NOMO-1 treated with DMSO at 0.1 percent for 48 hours (cell line): ENCODE data around the gene CKAP2L.
"Not testable (repeated sequence)": the region's sequence is repeated elsewhere in the genome, so short reads cannot be mapped to it uniquely, and the experiment has no call there.

Experiments
- DNase-seq: peaks from one replicate; lab custom pipeline; 2025; ENCODE audit not compliant: unreplicated experiment; lab: John Stamatoyannopoulos, UW

CKAP2L gene

GRCh38 chr2:112728029-112728362 is 36.4 kb downstream of the CKAP2L start:
- no peak for DNase-seq

DNA sequence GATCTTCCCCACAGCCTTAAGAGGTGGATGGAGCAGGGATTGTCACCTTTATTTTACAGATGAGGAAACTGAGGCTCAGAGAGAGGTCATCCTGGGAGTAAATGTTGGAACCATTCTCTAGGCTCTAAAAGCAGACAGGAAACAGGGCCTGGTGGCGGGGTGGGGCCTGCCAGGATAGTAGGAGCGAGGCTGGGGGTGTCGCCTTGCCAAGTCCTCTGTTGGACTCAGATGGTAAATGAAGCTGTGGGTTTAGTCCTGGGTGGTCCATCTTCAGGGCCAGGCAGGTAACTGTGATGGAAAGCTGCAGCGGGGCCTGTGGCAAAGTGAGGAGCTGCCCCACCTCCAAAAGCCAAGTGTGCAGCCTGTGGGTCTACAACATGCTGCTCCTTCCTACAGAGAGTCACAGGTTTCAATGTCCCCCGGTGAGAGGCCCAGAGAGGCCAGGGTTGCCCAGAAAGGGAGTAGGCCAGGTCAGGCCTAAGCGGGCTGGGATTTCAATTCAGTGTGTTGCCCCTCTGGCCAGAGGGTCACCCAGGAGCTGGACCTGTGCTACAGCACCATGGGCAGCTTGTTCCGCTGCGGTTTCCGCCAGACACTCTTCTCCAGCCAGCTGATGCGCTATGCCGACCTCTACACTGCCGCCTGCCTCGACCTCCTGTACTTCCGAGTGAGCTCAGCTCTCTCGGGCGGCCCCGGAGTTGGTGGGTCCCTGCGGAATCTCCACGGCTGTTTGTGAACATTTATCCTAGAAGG is 37.0 kb downstream of the CKAP2L start:
- no peak for DNase-seq

- peak; percentile 92 for DNase-seq
Measured at GRCh38 chr2:112726487-112727190, 37.8 kb downstream of the CKAP2L start.

GRCh38 chr2:112725545-112726457 is 38.6 kb downstream of the CKAP2L start:
- no peak for DNase-seq

DNA sequence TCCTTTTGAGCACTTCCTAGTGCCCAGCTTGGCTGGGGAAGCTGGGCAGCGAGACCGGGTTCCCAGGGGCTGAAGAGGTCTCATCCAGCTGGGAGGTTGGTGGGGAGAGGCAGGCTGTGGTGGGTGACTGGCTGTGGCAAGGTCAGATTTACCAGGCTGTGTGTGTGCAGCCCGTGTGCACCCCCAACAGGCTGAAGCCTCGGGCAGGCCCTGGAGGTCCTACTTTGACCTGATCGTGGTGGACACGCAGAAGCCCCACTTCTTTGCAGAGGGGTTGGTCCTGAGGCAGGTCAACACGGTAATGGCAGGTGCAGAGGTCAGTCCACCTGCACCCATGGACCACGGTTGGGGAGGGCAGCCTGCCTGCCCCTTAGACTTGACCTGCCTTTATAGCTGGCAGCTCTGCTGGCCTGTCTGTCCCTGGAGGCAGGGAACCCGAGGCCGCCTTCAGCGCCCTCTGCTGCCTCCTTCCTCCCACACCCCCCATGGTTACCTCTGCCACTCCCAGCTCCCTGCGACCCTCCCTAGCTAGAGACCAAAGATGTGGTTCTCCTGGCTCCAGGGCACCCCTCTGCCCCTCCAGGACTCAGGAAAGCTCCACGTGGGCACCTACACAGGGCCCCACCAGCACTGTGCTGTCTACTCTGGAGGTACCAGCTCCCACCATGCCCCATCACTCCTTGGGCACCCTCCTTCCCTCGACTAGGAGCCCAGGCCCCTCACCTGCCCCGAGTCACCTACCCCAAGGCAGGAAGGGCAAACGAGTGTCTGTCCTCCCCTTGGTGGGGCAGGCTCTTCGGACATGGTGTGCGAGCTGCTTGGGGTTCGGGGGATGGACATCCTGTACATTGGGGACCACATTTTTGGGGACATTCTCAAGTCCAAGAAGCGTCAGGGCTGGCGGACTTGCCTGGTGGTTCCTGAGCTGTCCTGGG is 39.6 kb downstream of the CKAP2L start:
- DNase-seq: peak; percentile 23

DNA sequence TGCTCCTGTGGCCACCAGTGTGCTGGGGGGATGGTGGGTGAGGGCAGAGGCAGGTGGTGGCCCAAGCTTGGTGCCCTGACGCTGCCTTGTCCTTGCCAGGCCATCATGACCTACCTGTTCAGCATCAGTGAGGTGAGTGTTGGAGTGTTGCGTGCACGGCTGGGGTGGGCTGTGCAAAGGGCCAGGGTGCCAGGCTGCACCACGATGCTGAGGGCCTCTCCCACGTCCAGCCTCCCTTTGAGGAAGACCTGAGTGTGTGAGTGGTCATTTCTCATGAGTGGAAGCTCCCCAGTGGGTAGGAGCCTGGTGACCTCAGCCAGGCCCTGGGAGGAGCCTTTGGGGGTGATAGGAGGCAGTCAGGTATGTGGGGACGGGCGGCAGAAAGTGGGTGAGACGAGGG is 40.4 kb downstream of the CKAP2L start:
- no peak for DNase-seq

DNA sequence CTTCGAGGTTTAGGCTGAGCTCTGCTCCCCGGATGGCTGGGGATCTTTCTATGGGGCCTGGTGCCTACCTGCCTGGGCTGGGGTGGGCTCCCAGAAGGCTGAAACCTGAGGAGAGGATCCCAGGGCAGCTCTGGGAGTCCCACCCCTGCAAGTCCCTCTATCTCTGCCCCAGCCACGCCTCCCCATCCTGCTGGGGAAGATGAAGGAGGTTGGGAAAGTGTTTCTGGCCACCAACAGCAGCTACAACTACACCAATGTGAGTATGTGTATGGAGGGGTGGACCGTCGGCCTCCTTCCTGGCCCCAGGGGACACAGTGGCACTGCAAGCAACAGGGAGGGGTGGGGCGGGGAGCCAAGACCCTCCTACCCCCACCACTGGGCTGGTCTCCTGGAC is 40.9 kb downstream of the CKAP2L start:
- no peak for DNase-seq

DNA sequence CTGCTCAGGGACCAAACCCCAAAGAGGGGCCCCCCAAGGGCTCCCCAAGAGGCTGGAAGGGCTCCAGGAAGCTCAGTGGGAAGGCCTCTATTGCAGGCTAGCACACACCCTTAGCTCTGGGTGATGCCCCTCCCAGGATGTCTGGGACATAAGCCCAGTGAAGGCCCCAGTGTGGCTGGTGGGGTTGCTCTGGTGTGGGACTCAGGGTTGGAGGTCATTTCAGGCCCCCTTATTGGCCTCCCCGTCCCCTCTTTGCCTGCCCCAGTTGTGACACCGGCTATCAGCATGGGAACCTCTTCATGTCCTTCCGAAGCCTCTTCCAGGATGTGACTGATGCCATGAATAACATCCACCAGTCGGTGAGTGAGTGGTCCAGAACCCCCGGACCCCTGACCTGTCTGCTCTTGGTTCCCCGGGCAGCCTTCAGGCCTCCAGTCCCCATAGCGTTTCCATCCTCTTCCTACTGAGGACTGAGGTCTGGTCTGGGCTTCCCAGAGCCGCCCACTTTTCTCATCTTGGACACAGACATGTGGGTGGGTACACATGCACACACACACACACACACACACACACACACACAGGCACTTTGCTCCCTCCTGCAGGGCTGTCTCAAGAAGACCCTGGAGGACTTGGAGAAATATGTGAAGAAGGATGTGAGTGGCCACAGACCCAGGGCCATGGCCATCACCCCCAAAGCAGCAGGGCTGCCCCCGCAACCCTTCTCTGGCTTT is 41.4 kb downstream of the CKAP2L start:
- DNase-seq: no peak

DNA sequence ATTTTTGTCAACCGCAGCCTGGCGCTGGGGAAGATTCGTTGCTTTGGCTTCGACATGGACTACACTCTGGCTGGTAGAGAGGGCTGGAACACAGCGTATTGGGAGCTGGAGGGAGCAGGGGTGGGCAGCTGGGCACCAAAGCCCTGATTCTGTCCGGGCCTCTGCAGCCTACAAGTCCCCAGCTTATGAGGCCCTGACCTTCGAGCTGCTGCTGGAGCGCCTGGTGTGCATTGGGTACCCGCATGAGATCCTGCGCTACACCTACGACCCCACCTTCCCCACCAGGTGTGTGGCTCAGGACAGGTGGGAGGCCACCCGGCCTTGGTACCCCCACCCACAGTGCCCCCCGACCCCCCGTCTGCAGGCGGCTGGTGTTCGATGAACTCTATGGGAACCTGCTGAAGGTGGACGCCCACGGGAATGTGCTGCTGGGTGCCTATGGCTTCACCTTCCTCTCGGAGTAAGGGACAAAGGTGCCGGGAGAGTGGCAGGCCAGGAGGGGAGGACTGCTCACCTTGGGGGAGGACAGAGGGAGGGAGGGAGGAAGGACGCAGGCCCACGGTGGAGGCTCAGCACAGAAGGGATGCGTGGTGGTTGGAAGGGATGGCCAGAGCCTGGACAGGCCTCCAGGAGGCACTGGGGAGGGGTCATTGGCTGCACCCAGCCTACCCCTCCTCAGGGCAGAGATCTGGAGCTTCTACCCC is 42.4 kb downstream of the CKAP2L start:
- DNase-seq: no peak

- no peak for DNase-seq
Measured at GRCh38 chr2:112720785-112721184, 43.6 kb downstream of the CKAP2L start, which contains the start of gene NT5DC4. TSS of gene NT5DC4 (plus strand) at chr2:112721020. CDS start at chr2:112721080, 60 bp downstream.

- no peak for DNase-seq
Measured at GRCh38 chr2:112718863-112719370, 45.5 kb downstream of the CKAP2L start.

DNA sequence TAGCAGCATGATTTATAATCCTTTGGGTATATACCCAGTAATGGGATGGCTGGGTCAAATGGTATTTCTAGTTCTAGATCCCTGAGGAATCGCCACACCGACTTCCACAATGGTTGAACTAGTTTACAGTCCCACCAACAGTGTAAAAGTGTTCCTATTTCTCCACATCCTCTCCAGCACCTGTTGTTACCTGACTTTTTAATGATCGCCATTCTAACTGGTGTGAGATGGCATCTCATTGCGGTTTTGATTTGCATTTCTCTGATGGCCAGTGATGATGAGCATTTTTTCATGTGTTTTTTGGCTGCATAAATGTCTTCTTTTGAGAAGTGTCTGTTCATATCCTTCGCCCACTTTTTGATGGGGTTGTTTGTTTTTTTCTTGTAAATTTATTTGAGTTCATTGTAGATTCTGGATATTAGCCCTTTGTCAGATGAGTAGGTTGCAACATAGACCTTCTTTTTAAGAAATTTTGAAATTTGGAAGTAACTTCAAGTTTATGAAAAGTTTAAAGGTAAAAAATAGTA is 47.5 kb downstream of the CKAP2L start:
- not testable (repeated sequence) for DNase-seq

GRCh38 chr2:112716094-112716493 is 48.3 kb downstream of the CKAP2L start:
- DNase-seq: not testable (repeated sequence)

DNA sequence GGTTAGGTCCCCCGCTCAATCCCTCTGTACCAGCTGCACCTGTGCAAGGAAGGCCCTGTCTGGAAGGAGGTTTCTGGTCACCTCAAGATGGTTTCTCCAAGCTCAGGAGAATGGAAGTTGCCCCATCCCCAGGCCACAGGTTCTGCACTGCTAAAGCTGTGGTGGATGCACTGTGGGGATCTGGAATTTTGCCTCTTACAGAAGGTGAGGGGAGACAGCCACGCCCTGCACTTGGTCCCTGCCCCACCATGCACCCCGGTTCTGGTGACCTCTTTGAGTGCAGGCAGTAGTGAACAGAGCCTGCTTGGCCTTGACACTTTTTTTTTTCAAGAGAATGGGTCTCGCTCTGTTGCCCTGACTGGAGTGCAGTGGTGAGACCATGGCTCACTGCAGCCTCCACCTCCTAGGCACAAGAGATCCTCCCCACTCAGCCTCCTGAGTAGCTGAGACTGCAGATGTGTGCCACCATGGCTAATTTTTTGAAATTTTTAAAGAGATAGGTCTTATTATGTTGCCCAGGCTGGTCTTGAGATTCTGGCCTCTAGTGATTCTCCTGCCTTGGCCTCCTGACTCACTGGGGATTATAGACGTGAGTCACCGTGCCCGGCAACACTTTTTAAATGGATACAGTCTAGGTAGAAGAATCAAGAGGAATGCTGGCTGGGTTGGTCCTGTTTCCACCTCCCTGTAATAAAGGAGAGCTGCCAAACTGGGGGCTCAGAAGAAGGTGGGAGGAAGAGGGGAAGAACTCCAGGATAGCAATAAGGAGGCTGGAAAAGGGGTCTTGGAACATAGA is 49.4 kb downstream of the CKAP2L start:
- DNase-seq: no peak

- DNase-seq: no peak
Measured at GRCh38 chr2:112714331-112714730, 50.1 kb downstream of the CKAP2L start.

GRCh38 chr2:112713926-112714325 is 50.5 kb downstream of the CKAP2L start:
- no peak for DNase-seq

- DNase-seq: no peak
Measured at GRCh38 chr2:112713585-112713925, 50.9 kb downstream of the CKAP2L start.
